Spleen (tissue), 7 donors: Measurements from ENCODE around the gene AHNAK.

Source experiments
- CTCF ChIP-seq, 11 experiments: fragments of 200-600 bp in 7 of 11; fragments of 450-650 bp in 4 of 11; sonication (generic) in 4 of 11; IDR thresholded peaks in 8 of 11; conservative IDR thresholded peaks in 3 of 11; 1 replicate in 7 of 11; 2 replicates in 4 of 11; pipeline versions ENCODE4 v1.4.0 to v1.8.0; 2016 to 2021; ENCODE audit warnings: antibody characterized with exemption in 11 of 11, inconsistent platforms in 4 of 11, mild to moderate bottlenecking in 1 of 11
- POLR2A ChIP-seq, 3 donors: fragments of 450-650 bp; IDR thresholded peaks; one replicate each; pipeline ENCODE4 v1.5.1; 2017; ENCODE audit warnings: antibody characterized with exemption in 3 of 3, mild to moderate bottlenecking in 1 of 3
- donor health status: DM: no; HTN: no; CAD: no; lungs with moderate emphysema.
- donor health status: DM: no; HTN: no; CAD: no.
- donor health status: DM: no; HTN: no; CAD: no.

- TF ChIP-seq CTCF (IDR thresholded peaks at IDR 0.05 in 8 of 11, conservative IDR thresholded peaks at IDR 0.05 in 3 of 11) (no peak), POLR2A (IDR thresholded peaks at IDR 0.05) (no peak)
Measured at GRCh38 chr11:62559204-62559603, 12.6 kb upstream of the AHNAK start.
